ENCODE data around the gene LCT. TPM values are rescaled to one million over a fixed set of nuclear protein-coding genes. Genes with fewer than 3 reads are reported as not detected.

The LCT gene
- total RNA-seq, result not detected in 2 replicates

GRCh38 chr2:135836596-135837270, at the start of gene LCT:
Gene LCT, minus strand, starts transcription at chr2:135837184. Its CDS starts 15 bp downstream, at chr2:135837169.

GRCh38 chr2:135876066-135876711, 39.2 kb upstream of the LCT start, which contains the start of gene MCM6:
Gene MCM6, minus strand, starts transcription at chr2:135876443. Its CDS starts 78 bp downstream, at chr2:135876365.

GRCh38 chr2:135741395-135742324, 95.3 kb downstream of the LCT start, which contains the start of gene UBXN4:
Gene UBXN4, plus strand, starts transcription at chr2:135741855. Its CDS starts 75 bp downstream, at chr2:135741930.

Other genes starting within 250 kb of the LCT start
- gene UBXN4, start 95.3 kb downstream of the LCT start, total RNA-seq, result 24.2 and 28.1 TPM in 2 replicates
- 44.4 and 46.5 TPM in 2 replicates for gene MCM6, start 39.3 kb upstream of the LCT start, total RNA-seq
- 48.8 and 62.5 TPM in 2 replicates for gene DARS1, start 148.4 kb upstream of the LCT start, total RNA-seq